ENCODE measurements around the gene FAM107B. TPM values are rescaled to one million over a fixed set of nuclear protein-coding genes. Genes with fewer than 3 reads are reported as not detected.

The FAM107B gene
- total and polyA plus RNA-seq, 4 donors: 24.9 to 58.1 (median 30.9) TPM

GRCh38 chr10:14483417-14483816, 291.3 kb downstream of the FAM107B start:
- no peak overlapping the region for H3K4me3 ChIP-seq (ENCODE audit: low read depth in 1 of 3, low read length in 3 of 3)
- no peaks in the 10 kb centered on the region for H3K27me3 ChIP-seq (ENCODE audit: control insufficient read depth in 4 of 4, insufficient read depth in 4 of 4, low read length in 3 of 4)
- DNase-seq (ENCODE audit: low spot score): no peak
- H3K36me3 ChIP-seq (ENCODE audit: control insufficient read depth in 4 of 4, insufficient read depth in 3 of 4, low read depth in 1 of 4, low read length in 3 of 4): no peaks in the 10 kb centered on the region
- no peak for TF ChIP-seq YY1 (IDR thresholded peaks at IDR 0.05)
- no peak for TF ChIP-seq HNF4A (conservative IDR thresholded peaks at IDR 0.05)
- TF ChIP-seq REST (IDR thresholded peaks at IDR 0.05): no peak
- no peak for TF ChIP-seq HNF4G (IDR thresholded peaks at IDR 0.05)
- no peak for TF ChIP-seq FOXA1 (IDR thresholded peaks at IDR 0.05)
- no peak for TF ChIP-seq NR2F2 (IDR thresholded peaks at IDR 0.05)
- TF ChIP-seq EGR1 (IDR thresholded peaks at IDR 0.05; ENCODE audit: low read depth in 2 of 2): no peak
- TF ChIP-seq MAX (IDR thresholded peaks at IDR 0.05): no peak
- no peak for TF ChIP-seq JUND (IDR thresholded peaks at IDR 0.05)
- TF ChIP-seq RXRA (IDR thresholded peaks at IDR 0.05): no peak
- no peak for TF ChIP-seq ZBTB33 (IDR thresholded peaks at IDR 0.05)
- TF ChIP-seq RAD21 (IDR thresholded peaks at IDR 0.05): no peak
- TF ChIP-seq CTCF (IDR thresholded peaks at IDR 0.05; ENCODE audit: low read depth, low read length, missing input control): no peak
- TF ChIP-seq FOXA2 (IDR thresholded peaks at IDR 0.05): no peak
- TF ChIP-seq TAF1 (conservative IDR thresholded peaks at IDR 0.05): no peak
- no peaks in the 10 kb centered on the region for H3K9me3 ChIP-seq (ENCODE audit: control insufficient read depth in 4 of 4, low read length in 3 of 4)
- H3K9ac ChIP-seq (ENCODE audit: low read depth in 1 of 2, low read length in 2 of 2): no peak overlapping the region
- WGBS: 94% methylated on average over 5 of the region's 5 CpGs
- no peaks in the 10 kb centered on the region for H3K4me1 ChIP-seq (ENCODE audit: control insufficient read depth in 4 of 4, insufficient read depth in 4 of 4, low read length in 3 of 4)
- H3K27ac ChIP-seq (ENCODE audit: low read depth in 1 of 2, low read length in 2 of 2): no peak overlapping the region

- Histone ChIP-seq H3K9ac (ENCODE audit: low read depth in 1 of 2, low read length in 2 of 2) (no peak overlapping the region), H3K27me3 (ENCODE audit: control insufficient read depth in 4 of 4, insufficient read depth in 4 of 4, low read length in 3 of 4) (no peaks in the 10 kb centered on the region), H3K27ac (ENCODE audit: low read depth in 1 of 2, low read length in 2 of 2) (no peak overlapping the region), H3K4me3 (ENCODE audit: low read depth in 1 of 3, low read length in 3 of 3) (no peak overlapping the region), H3K36me3 (ENCODE audit: control insufficient read depth in 4 of 4, insufficient read depth in 3 of 4, low read depth in 1 of 4, low read length in 3 of 4) (no peaks in the 10 kb centered on the region), H3K9me3 (ENCODE audit: control insufficient read depth in 4 of 4, low read length in 3 of 4) (no peaks in the 10 kb centered on the region), H3K4me1 (ENCODE audit: control insufficient read depth in 4 of 4, insufficient read depth in 4 of 4, low read length in 3 of 4) (no peaks in the 10 kb centered on the region)
- no peak for DNase-seq (ENCODE audit: low spot score)
- 82% methylated on average over 9 of the region's 9 CpGs for WGBS
- TF ChIP-seq FOXA1 (IDR thresholded peaks at IDR 0.05) (no peak), NR2F2 (IDR thresholded peaks at IDR 0.05) (no peak), RXRA (IDR thresholded peaks at IDR 0.05) (no peak), JUND (IDR thresholded peaks at IDR 0.05) (no peak), MAX (IDR thresholded peaks at IDR 0.05) (no peak), RAD21 (IDR thresholded peaks at IDR 0.05) (no peak), YY1 (IDR thresholded peaks at IDR 0.05) (no peak), REST (IDR thresholded peaks at IDR 0.05) (no peak), ZBTB33 (IDR thresholded peaks at IDR 0.05) (no peak), CTCF (IDR thresholded peaks at IDR 0.05; ENCODE audit: low read depth, low read length, missing input control) (no peak), FOXA2 (IDR thresholded peaks at IDR 0.05) (no peak), HNF4A (conservative IDR thresholded peaks at IDR 0.05) (no peak)
Observed at GRCh38 chr10:14481752-14482151, 292.9 kb downstream of the FAM107B start.
